Measurements from ENCODE around the gene TFPI2.
"Not testable (repeated sequence)": the region's sequence is repeated elsewhere in the genome, so short reads cannot be mapped to it uniquely, and the experiment has no call there.

TFPI2 gene, protein sequence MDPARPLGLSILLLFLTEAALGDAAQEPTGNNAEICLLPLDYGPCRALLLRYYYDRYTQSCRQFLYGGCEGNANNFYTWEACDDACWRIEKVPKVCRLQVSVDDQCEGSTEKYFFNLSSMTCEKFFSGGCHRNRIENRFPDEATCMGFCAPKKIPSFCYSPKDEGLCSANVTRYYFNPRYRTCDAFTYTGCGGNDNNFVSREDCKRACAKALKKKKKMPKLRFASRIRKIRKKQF

DNA sequence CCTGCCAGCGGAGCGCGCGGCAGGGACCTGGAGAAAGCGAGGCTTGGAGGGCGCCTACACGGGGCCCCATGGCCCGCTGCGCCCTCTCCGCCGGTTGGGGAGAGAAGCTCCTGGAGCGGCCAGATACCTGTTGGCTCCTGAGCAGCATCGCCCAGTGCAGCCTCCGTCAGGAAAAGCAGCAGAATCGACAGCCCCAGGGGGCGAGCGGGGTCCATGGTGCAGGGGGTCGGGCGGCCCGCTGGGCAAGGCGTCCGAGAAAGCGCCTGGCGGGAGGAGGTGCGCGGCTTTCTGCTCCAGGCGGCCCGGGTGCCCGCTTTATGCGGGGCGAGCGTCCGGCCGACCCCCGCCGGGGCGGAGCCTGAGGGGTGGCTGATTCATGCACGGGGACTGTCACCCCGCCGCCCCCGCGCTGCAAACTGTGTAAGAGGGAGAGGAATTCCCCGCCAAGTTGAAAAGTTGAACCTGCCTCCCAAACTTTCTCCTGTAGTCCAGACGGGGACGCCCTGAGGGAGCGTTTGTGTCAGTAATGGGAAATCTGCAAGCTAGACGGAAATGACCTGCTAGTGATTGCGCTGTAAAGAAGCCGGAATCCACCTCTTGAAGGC, at the start of gene TFPI2:
TSS of gene TFPI2 (minus strand) at position 290 of the 605 bp plus-strand sequence. CDS start at position 215, 75 bp downstream.
- H3K4me3 ChIP-seq (ENCODE audit: low read length) = peak within 1 kb of the TSS; percentile 45; the same call in 1 of the 2 replicates
- TF ChIP-seq ZNF274 (IDR thresholded peaks at IDR 0.05; ENCODE audit: low read depth, low read length) = no peak

DNA sequence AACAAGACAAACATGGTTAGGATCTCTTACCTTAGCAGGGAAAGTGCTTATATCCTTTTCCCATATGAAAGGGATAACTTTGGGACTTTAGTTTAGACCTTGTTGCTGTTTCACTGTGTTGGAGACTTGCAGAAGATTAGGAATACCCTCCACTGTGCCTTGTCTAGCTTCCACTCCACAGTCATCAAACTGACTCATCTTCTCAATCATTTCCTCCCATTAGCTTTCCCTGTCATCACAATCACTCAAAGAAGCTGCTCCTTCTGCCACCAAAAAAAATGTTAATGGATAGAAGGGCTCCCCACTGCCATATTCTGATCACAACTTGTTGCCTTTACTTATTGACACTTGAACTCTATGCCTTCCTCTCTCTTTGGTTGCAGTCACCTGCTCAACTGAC, 47.7 kb upstream of the TFPI2 start:
- no peak for TF ChIP-seq ZNF274 (IDR thresholded peaks at IDR 0.05; ENCODE audit: low read depth, low read length)
- H3K4me3 ChIP-seq (ENCODE audit: low read length) = no peak overlapping the region

DNA sequence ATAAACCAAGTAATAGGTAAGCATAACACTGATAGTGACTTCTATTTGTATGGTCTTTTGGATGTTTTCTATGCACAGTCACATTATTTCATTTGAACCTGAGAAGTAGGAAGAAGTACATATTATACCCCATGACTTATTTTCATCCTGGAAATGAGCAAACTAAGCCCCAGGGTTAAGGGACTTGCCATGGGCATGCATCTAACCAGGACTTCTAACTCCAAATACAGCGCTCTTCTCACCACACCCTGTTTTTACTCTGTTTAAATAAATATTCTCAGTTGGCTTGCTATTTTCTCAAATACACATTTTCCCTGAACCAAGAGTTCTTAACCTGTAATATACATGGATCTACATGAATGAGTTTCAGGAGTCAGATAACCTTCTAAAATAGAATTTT, 47.3 kb upstream of the TFPI2 start:
- no peak for TF ChIP-seq ZNF274 (IDR thresholded peaks at IDR 0.05; ENCODE audit: low read depth, low read length)
- H3K4me3 ChIP-seq (ENCODE audit: low read length) = no peak overlapping the region

DNA sequence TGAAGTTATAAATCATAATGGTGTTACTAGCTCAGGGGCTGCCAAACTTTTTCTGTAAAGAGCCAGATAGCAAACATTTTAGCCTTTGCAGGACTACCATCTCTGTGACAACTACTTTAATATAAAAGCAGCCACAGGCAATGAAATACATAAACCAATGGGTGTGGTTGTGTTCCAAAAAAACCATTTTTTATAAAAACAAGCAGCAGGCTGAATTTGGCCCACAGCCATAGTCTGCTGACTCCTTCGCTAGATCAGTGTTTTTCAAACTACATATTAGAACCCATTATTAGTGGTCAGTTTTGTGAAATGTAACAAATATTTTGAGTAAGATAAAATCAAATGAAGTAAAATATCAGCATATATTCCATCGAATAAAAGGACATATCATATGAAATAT, 44.5 kb upstream of the TFPI2 start:
- no peak for TF ChIP-seq ZNF274 (IDR thresholded peaks at IDR 0.05; ENCODE audit: low read depth, low read length)
- no peak overlapping the region for H3K4me3 ChIP-seq (ENCODE audit: low read length)

DNA sequence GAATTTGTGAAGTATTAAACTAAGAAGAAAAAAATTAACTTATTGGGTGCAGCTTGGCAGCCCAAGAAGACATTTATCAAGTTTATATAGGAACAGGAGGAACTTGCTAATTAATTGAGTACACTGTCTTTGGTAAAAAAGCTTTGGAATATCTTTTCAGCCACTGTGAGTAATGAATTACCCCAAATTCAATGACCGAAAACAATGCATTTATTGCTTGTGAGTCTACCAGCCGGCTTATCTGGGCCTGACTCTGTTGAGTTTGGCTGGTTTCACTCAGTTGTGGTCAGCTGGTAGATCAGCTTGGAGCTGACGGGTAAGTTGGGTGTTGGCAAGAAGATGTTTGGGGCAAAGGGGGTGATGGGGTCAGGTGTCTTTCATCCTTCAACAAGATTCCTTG, 42.6 kb upstream of the TFPI2 start:
- no peak overlapping the region for H3K4me3 ChIP-seq (ENCODE audit: low read length)
- no peak for TF ChIP-seq ZNF274 (IDR thresholded peaks at IDR 0.05; ENCODE audit: low read depth, low read length)

DNA sequence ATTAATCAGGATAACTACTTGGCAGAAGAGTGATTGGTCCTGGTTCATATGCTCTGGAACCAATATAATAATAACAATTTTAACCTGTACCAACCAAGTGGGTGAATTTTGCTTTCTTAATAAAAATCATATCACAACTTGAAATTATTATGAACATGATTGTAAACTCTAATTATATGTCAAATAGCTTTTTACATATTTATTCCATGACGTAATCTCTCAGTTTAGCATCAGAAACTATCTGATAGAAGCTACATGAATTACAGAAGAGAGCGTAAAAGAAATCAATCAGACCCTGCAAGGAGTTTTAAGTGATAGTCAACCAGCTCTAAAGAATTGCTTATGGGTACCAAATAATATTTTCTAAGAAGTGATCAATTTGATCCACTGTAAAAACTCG, 41.1 kb upstream of the TFPI2 start:
- no peak for TF ChIP-seq ZNF274 (IDR thresholded peaks at IDR 0.05; ENCODE audit: low read depth, low read length)
- no peak overlapping the region for H3K4me3 ChIP-seq (ENCODE audit: low read length)

DNA sequence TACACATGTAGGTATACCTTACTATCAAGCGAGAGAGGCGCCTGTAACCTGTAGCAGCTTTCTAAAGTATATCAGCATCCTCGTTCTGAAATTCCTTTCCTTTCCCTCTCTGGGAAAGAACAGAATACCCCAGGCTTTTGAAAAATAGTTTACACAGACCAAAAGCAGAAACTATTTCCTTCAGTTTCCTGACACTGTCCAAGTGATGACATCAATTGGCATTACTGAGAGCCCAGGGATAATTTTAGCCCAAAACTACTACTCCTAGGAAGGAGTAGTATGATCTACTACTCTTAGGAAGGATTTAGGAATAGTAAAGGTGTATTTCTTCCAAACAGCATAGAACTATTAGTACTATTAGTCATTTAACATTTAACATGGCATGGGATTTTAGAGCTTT, 37.0 kb upstream of the TFPI2 start:
- no peak for TF ChIP-seq ZNF274 (IDR thresholded peaks at IDR 0.05; ENCODE audit: low read depth, low read length)
- H3K4me3 ChIP-seq (ENCODE audit: low read length) = no peak overlapping the region

DNA sequence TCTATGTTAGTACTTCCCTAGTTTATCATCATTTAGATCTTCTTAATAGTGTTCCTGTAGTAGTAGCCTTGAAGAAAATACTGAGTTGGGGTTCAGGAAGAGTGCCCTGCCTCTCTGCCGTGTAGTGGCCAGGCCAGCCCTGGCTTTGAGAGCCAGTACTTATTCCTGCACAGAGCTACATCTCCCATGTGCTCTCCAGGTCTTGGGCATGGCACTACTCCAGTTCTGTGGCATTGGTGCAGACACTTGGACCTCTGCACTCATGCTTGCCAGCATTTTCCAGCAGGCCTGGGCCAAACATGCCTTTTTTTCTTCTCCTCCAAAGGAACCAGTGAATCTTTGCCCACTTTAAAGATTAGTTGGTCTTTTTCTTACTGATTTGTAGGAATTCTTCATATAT, 36.2 kb upstream of the TFPI2 start:
- no peak for TF ChIP-seq ZNF274 (IDR thresholded peaks at IDR 0.05; ENCODE audit: low read depth, low read length)
- H3K4me3 ChIP-seq (ENCODE audit: low read length) = no peak overlapping the region

DNA sequence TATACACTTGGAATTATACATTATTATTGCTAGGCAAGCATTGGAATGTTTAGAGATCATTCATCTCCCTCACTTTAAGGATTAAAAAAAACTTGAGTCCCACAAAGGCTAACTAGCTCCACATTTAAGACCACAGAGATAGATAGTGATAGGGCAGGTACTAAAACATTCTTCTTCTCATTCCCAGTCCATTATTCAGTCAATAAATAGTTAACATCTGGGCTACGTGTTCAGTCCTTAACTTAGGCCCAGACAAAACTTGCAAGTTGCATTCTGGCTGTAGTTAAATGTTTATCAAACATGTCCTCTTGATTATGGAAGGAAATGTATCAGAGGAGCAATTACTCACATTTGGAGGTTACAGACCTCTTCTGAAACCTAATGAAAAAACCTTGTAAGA, 33.4 kb upstream of the TFPI2 start:
- H3K4me3 ChIP-seq (ENCODE audit: low read length) = no peak overlapping the region
- no peak for TF ChIP-seq ZNF274 (IDR thresholded peaks at IDR 0.05; ENCODE audit: low read depth, low read length)

DNA sequence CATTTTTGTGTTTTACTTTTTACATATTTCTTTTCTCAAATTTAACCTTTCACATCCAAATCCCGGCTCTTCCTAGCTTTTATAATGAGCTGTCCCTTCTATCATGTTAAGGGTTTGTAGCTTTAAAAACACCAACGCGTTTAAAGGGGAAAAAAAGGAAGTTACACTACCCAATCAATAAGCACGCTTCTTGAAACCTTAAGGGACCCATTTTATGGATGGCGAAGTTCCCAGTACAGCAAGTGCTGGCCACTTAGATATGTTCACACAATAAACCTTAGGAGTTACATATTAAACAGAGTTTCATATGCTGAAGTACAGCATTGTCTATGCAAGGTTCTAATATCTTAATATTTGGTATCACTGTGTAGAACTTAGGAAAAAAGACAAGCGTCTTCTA, 32.7 kb upstream of the TFPI2 start:
- no peak overlapping the region for H3K4me3 ChIP-seq (ENCODE audit: low read length)

DNA sequence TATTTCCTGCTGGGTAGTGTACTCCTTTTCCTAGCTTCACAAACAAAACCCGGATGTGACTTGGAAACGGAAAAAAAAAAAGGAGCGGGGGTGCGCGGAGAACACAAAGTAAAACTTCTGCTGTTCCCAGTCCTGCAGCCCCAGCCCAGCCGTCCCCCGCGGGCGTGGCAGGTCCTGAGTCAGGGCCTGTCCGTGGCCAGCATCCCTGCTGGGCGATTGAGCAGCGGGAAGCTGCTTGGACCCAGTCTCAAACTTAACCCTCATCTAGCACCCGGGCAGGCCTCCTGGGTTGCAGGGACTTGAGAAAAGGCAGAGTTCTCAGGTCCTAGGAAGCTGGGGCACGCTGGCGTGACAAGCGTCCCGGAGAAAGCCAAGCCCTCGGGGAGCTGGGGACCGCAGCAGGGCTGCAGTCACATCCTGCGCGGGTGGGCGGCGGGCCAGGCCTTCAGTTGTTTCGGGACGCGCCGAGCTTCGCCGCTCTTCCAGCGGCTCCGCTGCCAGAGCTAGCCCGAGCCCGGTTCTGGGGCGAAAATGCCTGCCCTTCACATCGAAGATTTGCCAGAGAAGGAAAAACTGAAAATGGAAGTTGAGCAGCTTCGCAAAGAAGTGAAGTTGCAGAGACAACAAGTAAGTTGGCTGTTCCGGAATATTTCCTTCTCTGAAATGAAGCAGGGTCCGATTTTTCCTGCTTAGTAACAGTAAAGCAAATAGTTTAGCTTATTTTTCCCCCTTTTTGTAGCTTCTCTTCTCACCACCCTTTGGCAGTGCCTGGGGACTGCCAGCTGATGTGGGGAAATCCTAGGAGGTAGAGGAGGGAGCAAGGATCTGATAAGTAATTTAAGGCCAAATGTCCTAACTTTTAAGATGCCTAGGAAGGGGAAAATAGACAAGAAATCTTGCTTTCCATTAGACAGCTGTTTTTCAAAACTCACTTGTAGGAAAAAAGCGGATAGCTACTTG, 31.3 kb upstream of the TFPI2 start, which contains the start of gene GNG11:
TSS of gene GNG11 (plus strand) at position 129 of the 960 bp plus-strand sequence. CDS start at position 532, 403 bp downstream.
- no peak for TF ChIP-seq ZNF274 (IDR thresholded peaks at IDR 0.05; ENCODE audit: low read depth, low read length)
- peak within 1 kb of the TSS; percentile 58 for H3K4me3 ChIP-seq (ENCODE audit: low read length)

More for the DNA sequence above, 32.7 kb upstream of the TFPI2 start:
- TF ChIP-seq ZNF274 (IDR thresholded peaks at IDR 0.05; ENCODE audit: low read depth, low read length) = no peak

DNA sequence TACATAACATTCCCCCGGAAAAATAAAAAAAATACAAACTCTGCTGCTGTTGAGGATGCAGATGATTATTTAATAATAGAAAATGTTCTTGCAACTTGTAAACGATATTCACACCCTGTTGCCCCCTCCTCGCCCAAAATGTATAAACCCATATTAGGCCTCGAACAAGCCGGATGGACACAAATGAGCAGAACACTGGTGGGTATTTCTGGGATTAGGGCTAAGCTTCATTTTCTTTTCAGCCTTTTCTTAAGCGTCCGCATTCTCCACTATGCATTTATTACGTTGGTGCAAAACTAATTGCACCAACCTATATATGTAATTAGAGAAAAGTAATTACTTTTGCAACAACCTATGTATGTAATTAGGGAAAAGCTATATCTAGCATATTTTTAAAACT, 30.6 kb upstream of the TFPI2 start:
- no peak for TF ChIP-seq ZNF274 (IDR thresholded peaks at IDR 0.05; ENCODE audit: low read depth, low read length)
- peak overlapping the region; percentile 58; the same call in 1 of the 2 replicates for H3K4me3 ChIP-seq (ENCODE audit: low read length)

DNA sequence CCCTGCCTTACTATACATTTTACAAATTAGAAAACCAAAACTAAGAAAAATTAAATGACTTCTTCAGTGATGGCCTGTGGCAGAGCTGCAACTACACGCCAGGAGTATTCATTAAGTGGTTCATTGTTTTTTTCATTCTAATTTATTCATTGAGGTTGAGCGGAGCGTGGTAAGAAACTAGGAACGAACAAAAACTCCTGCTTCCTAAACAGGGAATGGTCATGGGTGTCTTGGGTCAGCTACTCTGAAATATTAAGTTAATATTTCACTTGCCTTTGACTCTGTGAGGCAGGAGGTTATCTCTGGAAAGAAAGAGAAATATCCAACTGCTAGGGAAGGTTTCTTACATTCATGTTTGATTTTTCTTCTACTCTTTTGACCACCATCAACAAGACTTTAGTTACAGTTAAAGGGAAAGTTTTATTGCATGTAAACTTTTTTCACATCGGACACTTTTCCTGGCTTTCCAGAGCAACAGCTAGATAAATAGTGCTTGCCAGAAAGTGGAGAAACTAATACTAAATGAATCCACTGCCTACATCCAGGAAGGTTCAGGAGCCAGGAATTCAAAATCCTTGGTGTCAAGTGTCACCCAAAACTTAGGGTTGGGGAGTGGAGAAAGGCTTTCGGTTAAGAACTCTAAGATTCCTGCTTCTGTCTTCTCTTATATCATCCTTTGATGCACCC, 30.1 kb upstream of the TFPI2 start:
- TF ChIP-seq ZNF274 (IDR thresholded peaks at IDR 0.05; ENCODE audit: low read depth, low read length) = no peak
- no peak overlapping the region; the same call in 1 of the 2 replicates for H3K4me3 ChIP-seq (ENCODE audit: low read length)

DNA sequence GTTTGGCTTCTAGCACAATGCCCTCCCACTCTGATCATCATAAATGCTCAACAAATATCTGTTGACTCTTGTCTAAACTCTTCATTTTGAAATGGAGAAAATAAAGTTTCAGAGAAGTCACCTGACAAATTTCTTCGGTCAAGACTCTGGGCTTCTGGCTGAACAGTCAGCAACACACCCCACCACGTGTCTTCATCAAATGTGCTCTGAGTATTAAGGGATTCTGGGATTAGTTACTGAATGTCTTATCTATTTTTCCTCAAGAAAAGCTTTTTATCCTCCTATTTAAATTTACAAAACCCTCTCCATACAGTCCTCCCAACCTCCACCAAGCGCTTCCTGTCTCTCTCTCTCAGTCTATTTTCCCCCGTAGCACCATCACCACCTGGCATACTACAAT, 25.8 kb upstream of the TFPI2 start:
- not testable (repeated sequence) for H3K4me3 ChIP-seq (ENCODE audit: low read length)

DNA sequence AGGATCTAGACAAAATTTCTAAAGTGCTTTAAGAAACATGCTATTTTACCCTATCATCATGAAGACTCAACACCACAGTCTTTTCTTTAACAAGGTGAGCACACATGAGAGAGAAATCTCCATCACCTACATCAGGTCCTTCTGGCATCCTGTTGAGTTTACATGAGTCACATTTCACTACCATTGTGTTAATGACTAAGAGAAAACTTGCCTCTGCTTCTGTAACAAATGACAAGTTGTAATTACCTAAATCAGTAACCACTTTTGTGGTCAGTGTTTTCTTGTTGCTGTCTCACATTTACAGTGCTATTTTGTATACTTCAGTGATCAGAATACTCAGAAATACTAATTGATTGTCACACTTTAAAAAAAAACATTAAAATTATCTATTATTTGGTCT, 25.3 kb upstream of the TFPI2 start:
- not testable (repeated sequence) for H3K4me3 ChIP-seq (ENCODE audit: low read length)

DNA sequence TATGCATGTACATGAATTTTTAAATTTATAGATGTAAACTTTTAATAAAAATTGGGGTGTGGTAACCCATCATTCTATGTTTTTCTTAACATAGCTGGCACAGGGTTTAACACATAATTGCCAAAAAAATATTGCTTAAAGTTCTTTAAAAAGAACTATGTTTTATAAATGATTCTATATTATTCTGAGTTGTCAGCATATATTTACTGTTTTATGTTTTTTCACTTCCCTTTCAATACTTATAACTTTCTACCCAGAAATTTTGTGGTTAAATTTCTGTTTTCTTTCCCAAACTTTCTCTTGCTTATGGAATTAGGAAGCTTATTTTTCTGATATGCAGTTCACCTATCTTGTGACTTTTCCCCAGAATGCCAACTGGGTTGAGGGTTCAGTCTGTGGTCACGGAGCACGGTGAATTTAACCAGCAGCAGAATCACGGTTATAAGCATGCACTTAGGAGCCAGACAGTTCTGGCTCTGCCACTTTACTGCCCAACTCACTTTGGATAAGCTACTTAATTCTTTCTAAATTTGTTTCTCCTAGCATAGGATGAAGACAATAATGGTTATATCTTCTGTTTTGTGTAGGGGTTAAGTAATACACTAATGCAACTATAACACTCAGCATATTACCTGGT, 24.8 kb upstream of the TFPI2 start:
- H3K4me3 ChIP-seq (ENCODE audit: low read length) = not testable (repeated sequence)

All from GM08714 (cell line).